ENCODE data around the gene OSBPL10. TPM values are rescaled to one million over a fixed set of nuclear protein-coding genes. Genes with fewer than 3 reads are reported as not detected.

Gene OSBPL10
- total and polyA plus RNA-seq, 2 of the 4 experiments (the other 2 are of a cell fraction): 9.5 to 10.1 TPM

GRCh38 chr3:31653464-31653863 is 327.6 kb downstream of the OSBPL10 start:
- Histone ChIP-seq H2AK9ac (replicated peaks; ENCODE audit: low read depth, low read length, poor library complexity) (no peak overlapping the region), H3K27me3 (ENCODE audit: control insufficient read depth, insufficient read depth, low read length) (no peaks in the 10 kb centered on the region), H4K8ac (ENCODE audit: low read depth in 2 of 2, low read length in 2 of 2) (no peak overlapping the region), H2AFZ (replicated peaks; ENCODE audit: low read length, poor library complexity) (no peak overlapping the region), H2BK20ac (ENCODE audit: low read depth, low read length) (no peak overlapping the region), H3K23ac (ENCODE audit: low read depth, low read length) (no peak overlapping the region), H4K91ac (ENCODE audit: insufficient read depth, low read depth, low read length) (no peak overlapping the region), H3K4me3 (ENCODE audit: insufficient read depth, low read depth, low read length) (no peak overlapping the region), H3K4me2 (ENCODE audit: low read depth, low read length) (no peak overlapping the region), H3K18ac (ENCODE audit: low read depth, low read length) (no peak overlapping the region), H3K9me1 (ENCODE audit: insufficient read depth, low read length) (no peaks in the 10 kb centered on the region), H2BK120ac (ENCODE audit: low read depth, low read length) (no peak overlapping the region), H4K20me1 (ENCODE audit: insufficient read depth, low read length) (no peaks in the 10 kb centered on the region), H3K4me1 (ENCODE audit: control insufficient read depth, insufficient read depth, low read length) (no peaks in the 10 kb centered on the region), H3K56ac (ENCODE audit: extremely low read depth, insufficient read depth, low read length) (no peak overlapping the region), H4K5ac (ENCODE audit: low read depth, low read length) (no peak overlapping the region), H3K9me3 (ENCODE audit: control insufficient read depth, insufficient read depth, low read length) (peaks cover 26% of the 10 kb centered on the region), H3K36me3 (ENCODE audit: control insufficient read depth, insufficient read depth, low read length) (peaks cover 1% of the 10 kb centered on the region; the same call in 1 of the 2 replicates), H3K79me1 (ENCODE audit: low read depth in 1 of 2, low read length in 2 of 2) (no peaks in the 10 kb centered on the region), H2BK5ac (ENCODE audit: low read depth, low read length, poor library complexity, severe bottlenecking) (no peak overlapping the region), H2AK5ac (ENCODE audit: low read depth, low read length) (no peak overlapping the region), H3K4ac (ENCODE audit: low read depth, low read length) (no peak overlapping the region), H3K14ac (replicated peaks; ENCODE audit: low read depth, low read length) (no peak overlapping the region), H3K27ac (ENCODE audit: insufficient read depth, low read length) (no peak overlapping the region), H3K9ac (ENCODE audit: low read depth, low read length) (no peak overlapping the region), H2BK15ac (ENCODE audit: low read depth, low read length) (no peak overlapping the region)
- ChIA-PET POLR2A (ENCODE audit: unreplicated experiment) (no interaction called here), CTCF (no interaction called here)
- dilution Hi-C loops (cut with HindIII; ENCODE audit: low sequenced_read_pairs, unreplicated experiment): no loop called here
- DNase-seq: no peak
- intact Hi-C loops (cut with micrococcal nuclease): no loop called here
- no TSS peak for BruUV-seq (replicated peaks)
- in situ Hi-C loops (cut with MboI; ENCODE audit: low sequenced_read_pairs): no loop called here
- no CpG with 5 or more reads among the region's 1 CpG for whole genome bisulfite sequencing, 2 experiments (ENCODE audit: extremely low coverage in 2 of 2, insufficient read length in 1 of 2)
- ATAC-seq (ENCODE audit: low read depth): no peak
- TF ChIP-seq RFX5 (IDR thresholded peaks at IDR 0.05; ENCODE audit: low read depth, low read length): no peak
